Measurements from ENCODE around the gene LIMK1. TPM values are rescaled to one million over a fixed set of nuclear protein-coding genes. Genes with fewer than 3 reads are reported as not detected.

LIMK1 gene
- total RNA-seq, 1 donor from 2014 or later = 178 TPM

DNA sequence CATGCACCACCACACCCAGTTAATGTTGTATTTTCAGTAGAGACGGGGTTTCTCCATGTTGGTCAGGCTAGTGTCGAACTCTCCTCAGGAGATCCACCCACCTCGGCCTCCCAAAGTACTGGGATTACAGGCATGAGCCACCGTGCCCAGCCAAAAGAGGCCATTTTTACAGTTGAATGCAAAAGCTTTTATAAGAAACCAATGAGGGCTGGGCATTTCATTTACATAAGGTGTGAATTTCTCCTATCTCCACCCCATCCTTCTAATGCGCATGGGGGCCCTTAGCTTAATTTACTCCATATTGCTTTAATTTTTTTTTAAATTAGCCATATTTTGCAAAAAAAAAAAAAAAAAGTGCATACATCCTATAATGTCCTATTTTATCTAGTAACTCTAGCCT is 65.5 kb downstream of the LIMK1 start:
- H3K36me3 Mint-ChIP-seq (ENCODE audit: unreplicated experiment) = no peaks in the 10 kb centered on the region
- H3K4me3 Mint-ChIP-seq (ENCODE audit: unreplicated experiment) = no peak overlapping the region
- TF ChIP-seq, protein P1, sequence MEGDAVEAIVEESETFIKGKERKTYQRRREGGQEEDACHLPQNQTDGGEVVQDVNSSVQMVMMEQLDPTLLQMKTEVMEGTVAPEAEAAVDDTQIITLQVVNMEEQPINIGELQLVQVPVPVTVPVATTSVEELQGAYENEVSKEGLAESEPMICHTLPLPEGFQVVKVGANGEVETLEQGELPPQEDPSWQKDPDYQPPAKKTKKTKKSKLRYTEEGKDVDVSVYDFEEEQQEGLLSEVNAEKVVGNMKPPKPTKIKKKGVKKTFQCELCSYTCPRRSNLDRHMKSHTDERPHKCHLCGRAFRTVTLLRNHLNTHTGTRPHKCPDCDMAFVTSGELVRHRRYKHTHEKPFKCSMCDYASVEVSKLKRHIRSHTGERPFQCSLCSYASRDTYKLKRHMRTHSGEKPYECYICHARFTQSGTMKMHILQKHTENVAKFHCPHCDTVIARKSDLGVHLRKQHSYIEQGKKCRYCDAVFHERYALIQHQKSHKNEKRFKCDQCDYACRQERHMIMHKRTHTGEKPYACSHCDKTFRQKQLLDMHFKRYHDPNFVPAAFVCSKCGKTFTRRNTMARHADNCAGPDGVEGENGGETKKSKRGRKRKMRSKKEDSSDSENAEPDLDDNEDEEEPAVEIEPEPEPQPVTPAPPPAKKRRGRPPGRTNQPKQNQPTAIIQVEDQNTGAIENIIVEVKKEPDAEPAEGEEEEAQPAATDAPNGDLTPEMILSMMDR (IDR thresholded peaks at IDR 0.05; ENCODE audit: partially characterized antibody, unreplicated experiment) = no peak
- peaks cover 2% of the 10 kb centered on the region for H3K9me3 Mint-ChIP-seq (ENCODE audit: unreplicated experiment)
- no peaks in the 10 kb centered on the region for H3K4me1 Mint-ChIP-seq (ENCODE audit: low read depth, unreplicated experiment)
- H3K27me3 Mint-ChIP-seq (ENCODE audit: unreplicated experiment) = no peaks in the 10 kb centered on the region
- no peak overlapping the region for H3K27ac Mint-ChIP-seq (ENCODE audit: unreplicated experiment)
- DNase-seq = no peak

DNA sequence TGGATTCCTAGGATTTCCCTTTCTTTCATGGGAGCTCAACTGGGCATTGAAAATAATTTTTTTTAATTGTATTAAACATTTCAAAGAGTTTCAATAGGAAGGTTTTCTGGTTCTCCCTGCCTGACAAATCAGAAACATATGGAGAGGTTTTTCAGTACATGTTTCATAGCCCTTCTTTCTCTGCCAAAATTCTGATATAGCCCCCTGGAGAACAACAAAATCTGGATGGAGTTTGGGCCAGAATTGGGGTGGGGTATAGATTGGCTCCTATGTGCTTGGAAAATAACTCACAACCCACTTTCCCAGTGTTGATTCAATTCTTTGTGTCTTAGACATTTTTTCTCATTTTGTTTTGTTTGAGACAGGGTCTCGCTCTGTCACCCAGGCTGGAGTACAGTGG is 66.0 kb downstream of the LIMK1 start:
- Mint-ChIP-seq H3K27ac (ENCODE audit: unreplicated experiment) (no peak overlapping the region), H3K4me3 (ENCODE audit: unreplicated experiment) (no peak overlapping the region), H3K9me3 (ENCODE audit: unreplicated experiment) (peaks cover 2% of the 10 kb centered on the region), H3K36me3 (ENCODE audit: unreplicated experiment) (no peaks in the 10 kb centered on the region), H3K27me3 (ENCODE audit: unreplicated experiment) (no peaks in the 10 kb centered on the region), H3K4me1 (ENCODE audit: low read depth, unreplicated experiment) (no peaks in the 10 kb centered on the region)
- TF ChIP-seq, protein P1 (IDR thresholded peaks at IDR 0.05; ENCODE audit: partially characterized antibody, unreplicated experiment) = no peak
- no peak for DNase-seq

DNA sequence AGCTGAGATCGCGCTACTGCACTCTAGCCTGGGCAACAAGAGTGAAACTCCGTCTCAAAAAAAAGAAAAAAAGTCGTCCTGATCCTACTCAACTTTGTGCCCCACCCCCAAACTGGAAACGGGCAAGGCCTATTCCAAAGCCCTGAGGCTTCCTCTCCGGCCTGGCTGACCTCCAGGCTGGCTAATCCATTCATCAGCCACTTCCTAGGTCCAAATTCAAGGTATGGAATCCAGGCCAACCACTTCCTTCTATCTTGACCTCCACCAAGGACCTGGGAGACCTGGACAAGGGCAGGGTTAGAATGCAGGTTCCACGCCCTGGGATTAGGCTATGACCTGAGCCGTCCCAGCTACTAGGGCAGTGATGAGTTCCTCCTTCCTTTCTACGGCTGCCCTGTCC is 70.1 kb downstream of the LIMK1 start:
- Mint-ChIP-seq H3K36me3 (ENCODE audit: unreplicated experiment) (no peaks in the 10 kb centered on the region), H3K4me1 (ENCODE audit: low read depth, unreplicated experiment) (no peaks in the 10 kb centered on the region), H3K27me3 (ENCODE audit: unreplicated experiment) (no peaks in the 10 kb centered on the region), H3K27ac (ENCODE audit: unreplicated experiment) (no peak overlapping the region), H3K4me3 (ENCODE audit: unreplicated experiment) (no peak overlapping the region), H3K9me3 (ENCODE audit: unreplicated experiment) (peaks cover 2% of the 10 kb centered on the region)
- TF ChIP-seq, protein P1 (IDR thresholded peaks at IDR 0.05; ENCODE audit: partially characterized antibody, unreplicated experiment) = no peak
- DNase-seq = no peak

DNA sequence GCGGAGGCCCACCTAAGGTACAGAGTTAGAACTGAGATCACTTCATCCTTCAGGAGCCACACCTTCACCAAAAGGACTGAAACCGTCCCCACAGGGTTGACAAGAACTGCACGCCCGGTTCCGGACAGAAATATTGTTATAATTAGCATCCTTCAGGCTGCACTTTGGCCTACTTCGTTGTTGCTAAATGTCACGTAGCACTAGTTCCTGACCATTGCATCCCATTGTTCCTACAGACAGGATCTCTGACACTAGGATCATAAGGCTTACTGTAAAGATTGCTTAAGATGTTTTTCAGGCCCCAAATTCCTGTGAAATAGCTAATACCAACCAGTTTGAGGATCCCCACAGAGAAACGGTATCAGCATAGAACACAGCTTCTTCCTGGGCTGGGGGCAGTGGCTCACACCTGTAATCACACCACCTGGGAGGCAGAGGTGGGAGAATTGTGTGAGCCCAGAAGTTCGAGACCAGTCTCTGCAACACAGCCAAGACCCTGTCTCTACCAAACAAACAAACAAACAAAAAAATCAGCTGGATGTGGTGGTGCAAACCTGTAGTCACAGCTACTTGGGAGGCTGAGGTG is 72.3 kb downstream of the LIMK1 start:
- TF ChIP-seq, protein P1 (IDR thresholded peaks at IDR 0.05; ENCODE audit: partially characterized antibody, unreplicated experiment) = no peak
- H3K9me3 Mint-ChIP-seq (ENCODE audit: unreplicated experiment) = peaks cover 2% of the 10 kb centered on the region
- no peak overlapping the region for H3K4me3 Mint-ChIP-seq (ENCODE audit: unreplicated experiment)
- H3K27ac Mint-ChIP-seq (ENCODE audit: unreplicated experiment) = no peak overlapping the region
- H3K4me1 Mint-ChIP-seq (ENCODE audit: low read depth, unreplicated experiment) = no peaks in the 10 kb centered on the region
- no peaks in the 10 kb centered on the region for H3K36me3 Mint-ChIP-seq (ENCODE audit: unreplicated experiment)
- H3K27me3 Mint-ChIP-seq (ENCODE audit: unreplicated experiment) = no peaks in the 10 kb centered on the region
- DNase-seq = no peak

DNA sequence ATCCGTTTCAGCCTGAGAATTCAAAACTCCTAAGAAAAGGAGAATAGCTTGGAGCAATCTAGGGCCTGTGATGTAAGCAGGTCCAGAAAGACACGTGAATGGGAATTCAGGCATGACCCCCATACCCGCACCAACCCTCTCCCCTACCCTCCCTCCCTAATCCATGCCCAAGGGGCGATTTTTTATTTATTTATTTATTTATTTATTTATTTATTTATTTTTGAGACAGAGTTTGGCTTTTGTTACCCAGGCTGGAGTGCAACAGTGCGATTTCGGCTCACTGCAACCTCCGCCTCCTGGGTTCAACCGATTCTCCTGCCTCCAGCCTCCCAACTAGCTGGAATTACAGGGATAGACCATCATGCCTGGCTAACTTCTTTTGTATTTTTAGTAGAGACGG is 74.0 kb downstream of the LIMK1 start:
- H3K36me3 Mint-ChIP-seq (ENCODE audit: unreplicated experiment) = no peaks in the 10 kb centered on the region
- no peaks in the 10 kb centered on the region for H3K4me1 Mint-ChIP-seq (ENCODE audit: low read depth, unreplicated experiment)
- DNase-seq = no peak
- H3K27me3 Mint-ChIP-seq (ENCODE audit: unreplicated experiment) = peaks cover 1% of the 10 kb centered on the region
- H3K27ac Mint-ChIP-seq (ENCODE audit: unreplicated experiment) = no peak overlapping the region
- H3K9me3 Mint-ChIP-seq (ENCODE audit: unreplicated experiment) = no peaks in the 10 kb centered on the region
- TF ChIP-seq, protein P1 (IDR thresholded peaks at IDR 0.05; ENCODE audit: partially characterized antibody, unreplicated experiment) = no peak
- no peak overlapping the region for H3K4me3 Mint-ChIP-seq (ENCODE audit: unreplicated experiment)

Measured in glutamatergic neuron (in vitro differentiated cells).